Esophagus squamous epithelium (tissue), 5 donors: Measurements from ENCODE around the gene CDHR2. TPM values are rescaled to one million over a fixed set of nuclear protein-coding genes. Genes with fewer than 3 reads are reported as not detected.

Experiments used
- DNase-seq: peaks from one replicate; lab custom pipeline; 2025; lab: John Stamatoyannopoulos, UW
- H3K27ac ChIP-seq, 4 donors: fragments of 200-600 bp; sonication (generic); one replicate each; pipeline ENCODE4 v1.5.1; 2016 to 2019; ENCODE audit warnings: mild to moderate bottlenecking in 1 of 4
- H3K27me3 ChIP-seq, 4 donors: fragments of 200-600 bp; sonication (generic); 1 replicate in 3 of 4; 2 replicates in 1 of 4; pipeline versions ENCODE4 v1.5.1 to v1.6.0; 2017 to 2021; ENCODE audit warnings: antibody characterized with exemption in 1 of 4
- H3K36me3 ChIP-seq, 3 donors: fragments of 200-600 bp; sonication (generic); one replicate each; pipeline ENCODE4 v1.5.1; 2016 to 2019
- H3K4me1 ChIP-seq, 3 donors: fragments of 200-600 bp; sonication (generic); one replicate each; pipeline ENCODE4 v1.5.1; 2017 to 2019
- H3K4me3 ChIP-seq, 4 donors: fragments of 200-600 bp; sonication (generic); 1 replicate in 3 of 4; 2 replicates in 1 of 4; pipeline ENCODE4 v1.5.1; 2016 to 2019; ENCODE audit warnings: mild to moderate bottlenecking in 2 of 4, moderate library complexity in 1 of 4
- H3K9me3 ChIP-seq, 3 donors: fragments of 200-600 bp; sonication (generic); one replicate each; pipeline ENCODE4 v1.5.1; 2016 to 2019
- POLR2A ChIP-seq, 4 donors: fragments of 450-650 bp; IDR thresholded peaks; one replicate each; pipeline ENCODE4 v1.6.1; 2017; ENCODE audit warnings: antibody characterized with exemption in 4 of 4, mild to moderate bottlenecking in 4 of 4, moderate library complexity in 3 of 4
- WGBS, 2 donors: methylation state at CpG; one replicate each; pipeline ENCODE4 v1.1.5; 2018; 5-methylcytosine and 5-hydroxymethylcytosine counted together
- intact Hi-C: fragments of 100-400 bp; cut with DNase I; formaldehyde crosslinking; loops from one replicate; pipeline ENCODE4 v1.15.0; 2022
- total RNA-seq, 4 donors: library from RNA; depleted of rRNA; stranded (reverse); fragments of >200 nt; gene quantifications; one replicate each; pipeline ENCODE4 v1.1.0, GENCODE V29; 2016
- TF ChIP-seq, protein P1 (sequence below), 6 experiments: fragments of 450-650 bp in 4 of 6; fragments of 200-600 bp in 2 of 6; sonication (generic) in 2 of 6; IDR thresholded peaks; one replicate each; pipeline ENCODE4 v1.5.1; 2016 to 2019; ENCODE audit warnings: antibody characterized with exemption in 6 of 6, mild to moderate bottlenecking in 4 of 6, moderate library complexity in 4 of 6
- donor health status: DM: yes; HTN: yes; CAD: no.

CDHR2 gene, protein sequence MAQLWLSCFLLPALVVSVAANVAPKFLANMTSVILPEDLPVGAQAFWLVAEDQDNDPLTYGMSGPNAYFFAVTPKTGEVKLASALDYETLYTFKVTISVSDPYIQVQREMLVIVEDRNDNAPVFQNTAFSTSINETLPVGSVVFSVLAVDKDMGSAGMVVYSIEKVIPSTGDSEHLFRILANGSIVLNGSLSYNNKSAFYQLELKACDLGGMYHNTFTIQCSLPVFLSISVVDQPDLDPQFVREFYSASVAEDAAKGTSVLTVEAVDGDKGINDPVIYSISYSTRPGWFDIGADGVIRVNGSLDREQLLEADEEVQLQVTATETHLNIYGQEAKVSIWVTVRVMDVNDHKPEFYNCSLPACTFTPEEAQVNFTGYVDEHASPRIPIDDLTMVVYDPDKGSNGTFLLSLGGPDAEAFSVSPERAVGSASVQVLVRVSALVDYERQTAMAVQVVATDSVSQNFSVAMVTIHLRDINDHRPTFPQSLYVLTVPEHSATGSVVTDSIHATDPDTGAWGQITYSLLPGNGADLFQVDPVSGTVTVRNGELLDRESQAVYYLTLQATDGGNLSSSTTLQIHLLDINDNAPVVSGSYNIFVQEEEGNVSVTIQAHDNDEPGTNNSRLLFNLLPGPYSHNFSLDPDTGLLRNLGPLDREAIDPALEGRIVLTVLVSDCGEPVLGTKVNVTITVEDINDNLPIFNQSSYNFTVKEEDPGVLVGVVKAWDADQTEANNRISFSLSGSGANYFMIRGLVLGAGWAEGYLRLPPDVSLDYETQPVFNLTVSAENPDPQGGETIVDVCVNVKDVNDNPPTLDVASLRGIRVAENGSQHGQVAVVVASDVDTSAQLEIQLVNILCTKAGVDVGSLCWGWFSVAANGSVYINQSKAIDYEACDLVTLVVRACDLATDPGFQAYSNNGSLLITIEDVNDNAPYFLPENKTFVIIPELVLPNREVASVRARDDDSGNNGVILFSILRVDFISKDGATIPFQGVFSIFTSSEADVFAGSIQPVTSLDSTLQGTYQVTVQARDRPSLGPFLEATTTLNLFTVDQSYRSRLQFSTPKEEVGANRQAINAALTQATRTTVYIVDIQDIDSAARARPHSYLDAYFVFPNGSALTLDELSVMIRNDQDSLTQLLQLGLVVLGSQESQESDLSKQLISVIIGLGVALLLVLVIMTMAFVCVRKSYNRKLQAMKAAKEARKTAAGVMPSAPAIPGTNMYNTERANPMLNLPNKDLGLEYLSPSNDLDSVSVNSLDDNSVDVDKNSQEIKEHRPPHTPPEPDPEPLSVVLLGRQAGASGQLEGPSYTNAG (N-terminal part only)
- under 1 TPM in 1 of 4 donors, not detected in 3; under 0.01 TPM for total RNA-seq

DNA sequence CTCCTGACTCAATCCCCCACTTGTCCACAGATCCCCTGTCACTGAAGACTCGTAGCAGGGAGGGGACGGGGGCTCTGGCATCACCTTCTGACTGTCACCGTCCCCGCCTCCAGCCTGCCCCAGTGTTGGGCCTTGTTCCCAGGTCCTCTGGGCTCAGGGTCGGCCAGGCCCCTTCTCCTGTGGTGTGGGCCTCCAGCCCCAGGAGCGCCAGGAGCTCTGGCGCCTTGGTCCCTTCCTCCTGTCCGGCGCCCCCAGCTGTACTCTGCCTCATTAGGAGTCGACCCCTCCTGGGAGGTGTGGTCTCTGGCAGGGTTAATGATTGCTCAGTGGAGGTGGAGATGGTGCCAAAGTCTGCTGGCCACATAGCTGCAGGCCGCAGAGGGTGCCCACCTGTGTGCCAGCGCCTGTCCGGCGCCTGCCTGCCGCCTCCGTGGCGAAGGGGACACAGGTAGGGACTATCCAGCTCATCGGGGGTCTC lies at the start of gene CDHR2:
Gene CDHR2 (plus strand): TSS at position 376 of the 478 bp plus-strand sequence. CDS start 16,011 bp downstream, outside the sequence.
- Histone ChIP-seq H3K4me3 (no peak within 1 kb of the TSS), H3K27me3 (peaks cover 0 to 32% (median 0%) of the 10 kb centered on the region in 4 donors), H3K4me1 (peaks cover 1 to 47% (median 3%) of the 10 kb centered on the region in 3 donors), H3K27ac (no peak within 1 kb of the TSS), H3K9me3 (no peaks in the 10 kb centered on the region), H3K36me3 (no peaks in the 10 kb centered on the region)
- 65% methylated on average over 4 of the region's 18 CpGs; no CpG with 5 or more reads in 1 of the 2 donors for WGBS, 2 donors
- DNase-seq: no peak
- intact Hi-C loops: no loop called here
- no peak for TF ChIP-seq POLR2A (IDR thresholded peaks at IDR 0.05)
- TF ChIP-seq, protein P1, sequence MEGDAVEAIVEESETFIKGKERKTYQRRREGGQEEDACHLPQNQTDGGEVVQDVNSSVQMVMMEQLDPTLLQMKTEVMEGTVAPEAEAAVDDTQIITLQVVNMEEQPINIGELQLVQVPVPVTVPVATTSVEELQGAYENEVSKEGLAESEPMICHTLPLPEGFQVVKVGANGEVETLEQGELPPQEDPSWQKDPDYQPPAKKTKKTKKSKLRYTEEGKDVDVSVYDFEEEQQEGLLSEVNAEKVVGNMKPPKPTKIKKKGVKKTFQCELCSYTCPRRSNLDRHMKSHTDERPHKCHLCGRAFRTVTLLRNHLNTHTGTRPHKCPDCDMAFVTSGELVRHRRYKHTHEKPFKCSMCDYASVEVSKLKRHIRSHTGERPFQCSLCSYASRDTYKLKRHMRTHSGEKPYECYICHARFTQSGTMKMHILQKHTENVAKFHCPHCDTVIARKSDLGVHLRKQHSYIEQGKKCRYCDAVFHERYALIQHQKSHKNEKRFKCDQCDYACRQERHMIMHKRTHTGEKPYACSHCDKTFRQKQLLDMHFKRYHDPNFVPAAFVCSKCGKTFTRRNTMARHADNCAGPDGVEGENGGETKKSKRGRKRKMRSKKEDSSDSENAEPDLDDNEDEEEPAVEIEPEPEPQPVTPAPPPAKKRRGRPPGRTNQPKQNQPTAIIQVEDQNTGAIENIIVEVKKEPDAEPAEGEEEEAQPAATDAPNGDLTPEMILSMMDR (IDR thresholded peaks at IDR 0.05): no peak

DNA sequence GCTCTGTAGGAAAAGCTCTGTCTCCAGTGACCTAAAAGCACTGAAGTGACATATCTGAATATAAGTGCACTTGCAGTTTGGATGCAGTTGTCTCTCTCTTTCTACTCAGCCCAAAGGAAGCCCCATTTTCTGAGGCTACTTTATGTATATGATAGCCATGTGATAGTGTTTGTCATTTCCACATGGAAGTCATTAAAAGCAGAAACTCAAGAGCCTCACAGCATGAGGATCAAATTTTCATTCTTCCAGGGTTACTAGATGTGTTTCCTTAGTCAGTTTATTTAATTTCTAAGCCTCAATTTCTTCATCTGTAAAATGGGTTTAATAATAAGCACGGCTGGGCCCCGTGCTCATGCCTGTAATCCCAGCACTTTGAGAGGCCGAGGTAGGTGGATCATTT lies 48.6 kb upstream of the CDHR2 start:
- H3K27me3 ChIP-seq: no peaks in the 10 kb centered on the region
- H3K4me3 ChIP-seq: no peak overlapping the region
- intact Hi-C loops: no loop called here
- TF ChIP-seq, protein P1 (IDR thresholded peaks at IDR 0.05): no peak
- no peak for TF ChIP-seq POLR2A (IDR thresholded peaks at IDR 0.05)
- WGBS, 2 donors: 94 to 100% methylated on average over 3 of the region's 3 CpGs
- DNase-seq: no peak
- H3K9me3 ChIP-seq: no peaks in the 10 kb centered on the region
- H3K27ac ChIP-seq: no peak overlapping the region
- peaks cover 0 to 100% (median 29%) of the 10 kb centered on the region in 3 donors for H3K36me3 ChIP-seq
- peaks cover 0 to 12% (median 0%) of the 10 kb centered on the region in 3 donors for H3K4me1 ChIP-seq

GRCh38 chr5:176501333-176501732 lies 47.8 kb upstream of the CDHR2 start:
- H3K36me3 ChIP-seq: peaks cover 0 to 100% (median 27%) of the 10 kb centered on the region in 3 donors
- no peaks in the 10 kb centered on the region for H3K9me3 ChIP-seq
- peaks cover 0 to 12% (median 0%) of the 10 kb centered on the region in 3 donors for H3K4me1 ChIP-seq
- no peaks in the 10 kb centered on the region for H3K27me3 ChIP-seq
- DNase-seq: no peak
- no peak overlapping the region for H3K4me3 ChIP-seq
- intact Hi-C loops: no loop called here
- TF ChIP-seq, protein P1 (IDR thresholded peaks at IDR 0.05): no peak
- 83 to 93% methylated on average over 1 of the region's 1 CpG for WGBS, 2 donors
- H3K27ac ChIP-seq: no peak overlapping the region

DNA sequence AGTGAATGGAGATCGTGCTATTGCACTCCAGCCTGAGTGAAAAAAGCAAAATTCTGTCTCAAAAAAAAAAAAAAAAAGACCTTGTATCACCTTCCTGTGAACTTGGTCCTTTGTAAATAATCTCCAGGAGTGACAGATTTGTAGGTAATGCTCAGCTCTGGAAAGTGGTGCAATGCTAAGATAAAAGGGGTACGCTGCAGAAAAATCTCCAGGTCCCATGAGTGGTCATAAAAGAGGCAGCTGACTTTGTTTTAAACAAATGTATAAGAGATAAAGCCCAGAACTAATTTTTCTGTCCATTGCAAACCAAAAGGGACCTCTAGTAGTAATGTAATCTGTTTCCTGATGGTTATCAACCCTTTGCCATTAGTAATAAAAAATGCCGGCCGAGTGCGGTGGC lies 45.6 kb upstream of the CDHR2 start:
- no peak overlapping the region for H3K27ac ChIP-seq
- no peaks in the 10 kb centered on the region for H3K9me3 ChIP-seq
- H3K4me1 ChIP-seq: peaks cover 0 to 1% (median 0%) of the 10 kb centered on the region in 3 donors
- TF ChIP-seq, protein P1 (IDR thresholded peaks at IDR 0.05): no peak
- no peak for TF ChIP-seq POLR2A (IDR thresholded peaks at IDR 0.05)
- 94 to 95% methylated on average over 4 to 5 of the region's 5 CpGs for WGBS, 2 donors
- DNase-seq: no peak
- peaks cover 0 to 100% (median 38%) of the 10 kb centered on the region in 3 donors for H3K36me3 ChIP-seq
- no peak overlapping the region for H3K4me3 ChIP-seq
- H3K27me3 ChIP-seq: no peaks in the 10 kb centered on the region
- intact Hi-C loops: no loop called here
